PC-9 (cell line): Measurements from ENCODE around the gene GAB2. TPM values are rescaled to one million over a fixed set of nuclear protein-coding genes. Genes with fewer than 3 reads are reported as not detected.

Experiments
- BruUV-seq: library from RNA; stranded (reverse); fragments of 400-500 nt; replicated peaks from 2 replicates; lab custom pipeline; 2021; lab: Mats Ljungman, UMichigan
- CTCF ChIA-PET: fragments of 300-600 bp; sonication (Branson Sonifier 250); formaldehyde crosslinking; loops from one replicate; lab custom pipeline; 2022; ENCODE audit warnings: antibody characterized with exemption; lab: Charles Lee
- POLR2A ChIA-PET: fragments of 300-600 bp; sonication (Branson Sonifier 250); formaldehyde crosslinking; loops from one replicate; lab custom pipeline; 2022; ENCODE audit warnings: antibody characterized with exemption; ENCODE audit not compliant: unreplicated experiment; lab: Charles Lee
- DNase-seq, 2 experiments: peaks; one replicate each; pipeline versions ENCODE4 v3.0.0 to v3.0.0-alpha.2; 2015 to 2022; ENCODE audit warnings: mixed read lengths in 1 of 2
- H2AFZ ChIP-seq: fragments of 200-600 bp; sonication (generic); 2 replicates; pipeline ENCODE4 v1.8.1; 2017; ENCODE audit warnings: antibody characterized with exemption
- H3F3A ChIP-seq: fragments of 200-600 bp; sonication (generic); 2 replicates; pipeline ENCODE4 v1.8.1; 2017; ENCODE audit warnings: antibody characterized with exemption, mild to moderate bottlenecking, low read depth; ENCODE audit not compliant: insufficient read depth
- H3K27ac ChIP-seq: fragments of 200-600 bp; sonication (generic); 2 replicates; pipeline ENCODE4 v1.6.1; 2016; ENCODE audit warnings: mixed run types
- H3K27me3 ChIP-seq: fragments of 200-600 bp; sonication (generic); 2 replicates; pipeline ENCODE4 v1.6.1; 2016; ENCODE audit warnings: low read depth, mixed run types; ENCODE audit not compliant: insufficient read depth
- H3K36me3 ChIP-seq: fragments of 200-600 bp; sonication (generic); 2 replicates; pipeline ENCODE4 v1.6.1; 2016; ENCODE audit warnings: low read depth, mixed run types
- H3K4me1 ChIP-seq: fragments of 200-600 bp; sonication (generic); replicated peaks from 2 replicates; pipeline ENCODE4 v1.6.1; 2016; ENCODE audit warnings: mixed run types; ENCODE audit not compliant: insufficient read depth
- H3K4me2 ChIP-seq: fragments of 200-600 bp; sonication (generic); 2 replicates; pipeline ENCODE4 v1.6.1; 2017; ENCODE audit warnings: mixed run types
- H3K4me3 ChIP-seq: fragments of 200-600 bp; sonication (generic); 2 replicates; pipeline ENCODE4 v1.6.1; 2016; ENCODE audit warnings: mixed run types
- H3K79me2 ChIP-seq: fragments of 200-600 bp; sonication (generic); 2 replicates; pipeline ENCODE4 v1.6.1; 2017; ENCODE audit warnings: low read depth, mixed run types
- H3K9me2 ChIP-seq: fragments of 200-600 bp; sonication (generic); 2 replicates; pipeline ENCODE4 v1.8.1; 2017; ENCODE audit warnings: mild to moderate bottlenecking; ENCODE audit not compliant: insufficient read depth
- H3K9me3 ChIP-seq: fragments of 200-600 bp; sonication (generic); 2 replicates; pipeline ENCODE4 v1.8.1; 2016; ENCODE audit warnings: low read depth; ENCODE audit not compliant: insufficient read depth
- H4K20me1 ChIP-seq: fragments of 200-600 bp; sonication (generic); 2 replicates; pipeline ENCODE4 v1.8.1; 2017; ENCODE audit not compliant: insufficient read depth
- EZH2 ChIP-seq: fragments of 200-600 bp; sonication (generic); IDR thresholded peaks from 2 replicates; pipeline ENCODE4 v1.8.0; 2017; ENCODE audit warnings: antibody characterized with exemption, low read depth
- intact Hi-C: fragments of 100-400 bp; cut with micrococcal nuclease; formaldehyde crosslinking; loops from one replicate; pipeline ENCODE4 v1.10.0; 2022; ENCODE audit not compliant: unreplicated experiment
- total RNA-seq: library from RNA; stranded (reverse); gene quantifications from 2 replicates; pipeline ENCODE4 v1.2.3, GENCODE V29; 2021
- TF ChIP-seq, protein P1 (sequence below): fragments of 200-600 bp; sonication (generic); conservative IDR thresholded peaks from 2 replicates; pipeline ENCODE4 v1.6.1; 2017; ENCODE audit warnings: mixed run types, antibody characterized with exemption, mild to moderate bottlenecking, moderate library complexity

Gene GAB2
- total RNA-seq, 1 experiment from 2014 or later: 17.5 TPM

DNA sequence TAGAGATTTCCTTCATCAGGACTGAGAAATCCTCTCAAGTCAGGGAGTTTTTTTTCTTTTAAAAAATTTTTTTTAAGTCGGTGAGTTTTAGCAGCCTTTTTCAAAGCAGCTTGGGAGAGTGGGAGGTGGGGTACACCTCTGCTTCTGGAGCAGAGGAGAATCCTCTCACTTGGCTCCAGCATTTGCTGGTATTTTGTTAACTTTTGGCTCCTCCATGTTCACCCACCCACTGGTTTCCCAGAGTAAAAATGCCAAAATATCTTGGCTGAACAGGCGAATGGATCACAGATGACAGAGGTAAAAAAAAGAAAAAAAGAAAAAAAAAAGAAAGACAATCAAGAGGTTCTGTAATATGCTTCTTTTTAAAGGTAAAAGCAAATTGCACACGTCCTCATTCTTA lies 68.0 kb downstream of the GAB2 start:
- H4K20me1 ChIP-seq: no peaks in the 10 kb centered on the region
- no TSS peak for BruUV-seq
- no peaks in the 10 kb centered on the region for H3K9me2 ChIP-seq
- H3K4me3 ChIP-seq: no peak overlapping the region
- no peak overlapping the region for H2AFZ ChIP-seq
- TF ChIP-seq, protein P1, sequence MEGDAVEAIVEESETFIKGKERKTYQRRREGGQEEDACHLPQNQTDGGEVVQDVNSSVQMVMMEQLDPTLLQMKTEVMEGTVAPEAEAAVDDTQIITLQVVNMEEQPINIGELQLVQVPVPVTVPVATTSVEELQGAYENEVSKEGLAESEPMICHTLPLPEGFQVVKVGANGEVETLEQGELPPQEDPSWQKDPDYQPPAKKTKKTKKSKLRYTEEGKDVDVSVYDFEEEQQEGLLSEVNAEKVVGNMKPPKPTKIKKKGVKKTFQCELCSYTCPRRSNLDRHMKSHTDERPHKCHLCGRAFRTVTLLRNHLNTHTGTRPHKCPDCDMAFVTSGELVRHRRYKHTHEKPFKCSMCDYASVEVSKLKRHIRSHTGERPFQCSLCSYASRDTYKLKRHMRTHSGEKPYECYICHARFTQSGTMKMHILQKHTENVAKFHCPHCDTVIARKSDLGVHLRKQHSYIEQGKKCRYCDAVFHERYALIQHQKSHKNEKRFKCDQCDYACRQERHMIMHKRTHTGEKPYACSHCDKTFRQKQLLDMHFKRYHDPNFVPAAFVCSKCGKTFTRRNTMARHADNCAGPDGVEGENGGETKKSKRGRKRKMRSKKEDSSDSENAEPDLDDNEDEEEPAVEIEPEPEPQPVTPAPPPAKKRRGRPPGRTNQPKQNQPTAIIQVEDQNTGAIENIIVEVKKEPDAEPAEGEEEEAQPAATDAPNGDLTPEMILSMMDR: no peak
- TF ChIP-seq EZH2: no peak
- no peak for DNase-seq
- no peak overlapping the region for H3K27ac ChIP-seq
- no peaks in the 10 kb centered on the region for H3K27me3 ChIP-seq
- H3F3A ChIP-seq: no peaks in the 10 kb centered on the region
- H3K79me2 ChIP-seq: no peaks in the 10 kb centered on the region; the same call in 1 of the 2 replicates
- intact Hi-C loops: no loop called here
- no peaks in the 10 kb centered on the region for H3K9me3 ChIP-seq
- no peaks in the 10 kb centered on the region for H3K36me3 ChIP-seq
- peaks cover 26% of the 10 kb centered on the region for H3K4me1 ChIP-seq
- CTCF ChIA-PET: interaction anchor here (1.5 kb wide), 1 partner anchor 69 kb away, joined by 3 read pairs; no protein-coding TSS in a partner anchor
- peak overlapping the region; percentile 9; the same call in 1 of the 2 replicates for H3K4me2 ChIP-seq
- POLR2A ChIA-PET: interaction anchor here (0.6 to 0.7 kb wide), 2 partner anchors 115 to 355 kb away, joined by 3 to 8 read pairs; no protein-coding TSS in a partner anchor

- H3K9me3 ChIP-seq: no peaks in the 10 kb centered on the region
- intact Hi-C loops: no loop called here
- H3F3A ChIP-seq: no peaks in the 10 kb centered on the region
- no peak overlapping the region for H3K27ac ChIP-seq
- no peak overlapping the region for H3K4me2 ChIP-seq
- H3K9me2 ChIP-seq: no peaks in the 10 kb centered on the region
- no peaks in the 10 kb centered on the region for H3K36me3 ChIP-seq
- no peak overlapping the region for H2AFZ ChIP-seq
- H3K4me1 ChIP-seq: peaks cover 28% of the 10 kb centered on the region
- TF ChIP-seq EZH2: no peak
- TF ChIP-seq, protein P1: no peak
- no TSS peak for BruUV-seq
- no peaks in the 10 kb centered on the region for H4K20me1 ChIP-seq
- H3K79me2 ChIP-seq: no peaks in the 10 kb centered on the region; the same call in 1 of the 2 replicates
- no peaks in the 10 kb centered on the region for H3K27me3 ChIP-seq
- CTCF ChIA-PET: no interaction called here
- POLR2A ChIA-PET: no interaction called here
- no peak for DNase-seq
- no peak overlapping the region for H3K4me3 ChIP-seq
Observed at GRCh38 chr11:78349114-78349513, 68.5 kb downstream of the GAB2 start.

- BruUV-seq: no TSS peak
- Histone ChIP-seq H3K79me2 (no peaks in the 10 kb centered on the region), H2AFZ (no peak overlapping the region), H3F3A (no peaks in the 10 kb centered on the region), H3K4me3 (no peak overlapping the region), H3K9me3 (no peaks in the 10 kb centered on the region), H3K9me2 (no peaks in the 10 kb centered on the region), H3K27ac (no peak overlapping the region), H3K36me3 (no peaks in the 10 kb centered on the region), H3K4me1 (peaks cover 28% of the 10 kb centered on the region), H3K27me3 (no peaks in the 10 kb centered on the region), H3K4me2 (no peak overlapping the region), H4K20me1 (no peaks in the 10 kb centered on the region)
- POLR2A ChIA-PET: interaction anchor here (0.7 kb wide), 1 partner anchor 13 kb away, joined by 3 read pairs; no protein-coding TSS in a partner anchor
- intact Hi-C loops: no loop called here
- CTCF ChIA-PET: no interaction called here
- no peak for DNase-seq
- TF ChIP-seq EZH2: no peak
- TF ChIP-seq, protein P1: no peak
Observed at GRCh38 chr11:78347956-78348355, 69.7 kb downstream of the GAB2 start.
